Stimulated activated CD8-positive, alpha-beta memory T cell treated with anti-CD3 and anti-CD28 coated beads, Interleukin-15, amount 100 ng/mL, for 24 hours (primary cell): ENCODE data around the gene ARL2BP.

Experiments used
- DNase-seq: peaks from one replicate; pipeline ENCODE4 v3.0.0-alpha.2; 2020; ENCODE audit warnings: low read depth

Gene ARL2BP

DNA sequence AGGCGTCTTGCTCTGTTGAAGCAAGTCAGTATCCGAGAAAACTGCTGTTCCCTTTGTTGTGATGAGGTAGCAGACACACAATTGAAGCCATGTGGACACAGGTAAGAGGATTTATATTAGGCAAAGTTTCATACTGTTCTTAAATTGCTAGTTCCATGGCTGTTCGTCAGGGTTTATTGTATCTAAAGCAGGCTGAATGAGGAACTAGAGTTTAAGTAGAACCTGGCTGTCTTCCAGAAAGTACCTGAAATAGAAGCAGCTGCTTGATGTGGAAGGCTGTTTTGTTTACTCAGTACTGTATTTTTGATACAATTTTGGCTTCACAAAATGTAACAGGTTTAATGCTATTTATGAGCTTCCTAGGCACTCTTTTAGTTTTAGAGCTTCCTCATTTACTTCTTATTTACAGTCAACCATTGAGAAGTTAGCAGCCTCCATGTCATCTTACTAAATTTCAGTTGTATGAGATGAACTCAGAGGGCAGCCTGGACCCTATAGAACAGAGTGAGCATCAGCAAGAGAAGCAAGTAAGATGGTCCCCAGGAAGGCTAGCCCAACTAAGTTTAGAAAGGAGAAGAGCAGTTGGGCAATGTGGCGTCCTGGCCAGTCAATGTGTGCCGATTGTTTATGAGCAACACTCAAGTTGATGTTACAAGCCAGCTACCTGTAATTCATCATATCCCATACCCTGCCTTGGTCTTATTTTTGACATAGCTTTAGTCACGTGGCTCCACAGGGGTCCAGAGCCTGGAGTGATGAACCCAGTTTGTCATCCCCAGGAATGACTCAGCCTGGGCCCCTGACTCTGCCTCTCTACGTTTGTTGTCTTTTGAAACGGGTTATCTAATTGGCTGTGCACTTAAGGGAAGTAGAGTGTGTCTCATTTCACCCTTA, 9.7 kb upstream of the ARL2BP start:
- DNase-seq, result no peak

DNA sequence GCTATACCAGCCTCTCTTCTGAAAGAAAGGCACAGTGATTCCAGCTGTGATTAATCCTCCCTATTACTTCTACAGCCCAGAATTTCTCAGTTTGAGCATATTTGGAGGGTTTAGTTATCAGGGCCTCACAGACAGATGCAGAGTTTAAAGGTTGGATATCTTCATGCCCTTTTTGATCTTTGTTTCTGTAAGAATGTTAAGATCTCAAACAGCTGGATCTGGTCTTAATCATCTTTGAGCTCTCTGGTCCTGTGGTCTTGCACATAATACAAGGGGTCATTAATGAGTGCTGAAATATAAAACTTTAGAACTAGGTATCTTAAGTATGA, 9.1 kb upstream of the ARL2BP start:
- DNase-seq, result no peak

DNA sequence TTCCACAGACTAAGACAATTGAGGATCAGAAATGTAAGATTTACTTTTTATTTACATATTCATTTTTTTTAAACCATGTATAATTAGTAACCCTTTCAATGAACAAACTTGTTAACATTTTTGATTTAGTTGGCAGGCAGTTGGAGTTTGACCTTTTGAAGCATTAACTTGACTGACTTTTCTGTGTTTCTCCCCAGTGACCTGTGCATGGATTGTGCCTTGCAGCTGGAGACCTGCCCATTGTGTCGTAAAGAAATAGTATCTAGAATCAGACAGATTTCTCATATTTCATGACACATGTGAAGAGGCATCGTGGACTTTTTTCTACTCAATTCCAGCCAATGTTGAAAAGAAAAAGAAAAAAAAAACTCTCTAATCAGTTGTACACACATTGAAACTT, 6.4 kb upstream of the ARL2BP start:
- no peak for DNase-seq

DNA sequence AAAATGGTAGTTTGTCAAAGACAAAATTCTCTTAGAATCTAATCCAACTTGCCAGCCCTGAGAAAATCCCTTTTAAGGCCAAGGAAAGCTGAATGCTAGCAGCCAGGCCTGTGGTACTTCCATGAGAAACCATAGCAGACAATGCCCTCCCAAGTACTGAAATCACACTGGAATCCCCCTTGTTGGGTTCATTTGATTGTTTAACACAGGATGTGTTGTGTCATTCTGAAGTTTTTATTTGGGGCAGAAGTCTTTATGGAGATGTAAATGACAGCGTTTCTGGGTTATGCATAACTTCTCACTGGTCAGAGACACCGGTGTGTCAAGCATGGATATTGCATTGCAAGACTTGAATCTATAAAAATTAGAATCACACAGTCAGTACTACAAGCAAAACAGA, 6.0 kb upstream of the ARL2BP start:
- DNase-seq, result no peak

DNA sequence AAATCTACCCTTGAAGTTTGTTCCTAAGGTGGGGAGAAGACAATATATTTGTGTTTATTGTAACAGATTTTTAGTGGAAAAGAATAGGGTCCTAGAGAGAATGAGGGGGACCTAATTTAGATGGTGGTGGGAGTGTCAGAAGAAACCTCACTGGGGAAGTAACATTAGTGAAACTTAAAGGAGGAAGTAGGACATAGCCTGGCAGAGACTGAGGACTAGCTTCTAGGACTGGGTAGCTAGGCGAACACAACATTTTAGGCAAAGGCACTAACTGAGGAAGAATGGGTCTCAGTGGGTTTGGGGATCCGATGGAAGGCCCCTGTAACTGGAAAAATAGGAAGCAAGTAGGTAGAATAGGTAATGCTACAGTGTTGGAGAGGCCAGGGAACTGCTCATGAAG, 4.2 kb upstream of the ARL2BP start:
- no peak for DNase-seq

DNA sequence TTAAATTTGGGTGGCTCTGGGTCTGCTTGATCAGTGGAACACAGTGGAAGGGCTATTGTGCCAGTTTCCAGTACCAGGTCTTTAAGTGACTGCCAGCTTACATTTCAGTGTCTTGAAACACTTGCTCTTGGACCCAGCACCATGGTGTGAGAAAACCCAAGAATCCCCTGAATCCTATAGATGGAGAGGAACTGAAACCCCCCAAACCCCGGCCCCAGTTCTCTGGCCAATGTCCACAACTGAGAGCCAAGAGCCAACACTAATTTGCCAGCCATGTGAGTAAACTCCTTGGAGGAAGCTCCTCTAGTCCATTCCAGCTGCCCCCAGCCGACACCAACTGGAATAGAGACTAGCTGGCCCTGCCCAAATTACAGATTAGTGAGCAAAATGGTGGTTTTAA, 2.4 kb upstream of the ARL2BP start:
- DNase-seq, result no peak

DNA sequence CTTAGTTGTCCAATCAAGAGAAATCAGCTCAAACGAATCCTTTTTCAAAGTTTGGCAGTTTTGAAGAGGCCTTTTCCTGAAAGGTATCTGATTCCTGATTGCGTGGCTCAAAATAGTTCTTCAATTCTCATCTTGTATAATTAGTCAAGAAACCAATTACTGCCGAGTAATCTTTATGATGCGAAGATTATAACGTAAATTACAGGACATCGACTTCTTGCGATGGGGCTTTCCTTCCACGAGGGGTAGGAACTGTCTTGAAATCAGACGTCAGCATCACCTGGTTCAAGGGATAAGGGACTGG, 644 bp upstream of the ARL2BP start:
- DNase-seq, result no peak

DNA sequence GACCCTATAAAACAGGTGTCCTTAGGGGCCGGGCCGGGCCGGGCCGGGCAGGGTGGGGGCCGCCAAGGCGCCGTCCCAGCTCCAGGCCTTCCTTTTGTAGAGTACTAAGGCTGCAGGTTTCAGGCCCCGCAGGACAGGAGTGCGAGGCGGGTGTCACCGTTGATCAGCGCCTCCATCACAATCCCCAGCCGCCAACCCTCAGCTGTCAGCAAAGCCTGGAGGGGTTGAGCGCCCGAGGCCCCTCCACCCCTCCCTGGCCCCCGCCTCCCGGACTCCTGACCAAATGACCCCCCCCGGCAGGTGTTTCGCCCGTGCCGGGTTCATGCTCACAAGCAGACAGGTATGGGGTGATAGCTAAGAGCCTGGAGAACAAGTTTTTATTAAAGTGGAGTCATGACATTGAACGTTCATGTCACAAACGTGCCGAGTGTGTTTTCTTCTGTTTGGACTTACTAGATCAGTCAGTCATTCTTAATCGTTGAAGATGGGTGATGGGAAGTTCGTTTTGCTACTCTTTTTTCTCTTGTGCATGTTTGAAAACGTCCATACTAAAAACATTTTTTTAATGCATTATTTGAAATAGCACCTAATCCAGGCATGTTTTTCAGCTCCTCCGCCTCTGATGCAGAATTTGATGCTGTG, 534 bp downstream of the ARL2BP start:
- no peak for DNase-seq

DNA sequence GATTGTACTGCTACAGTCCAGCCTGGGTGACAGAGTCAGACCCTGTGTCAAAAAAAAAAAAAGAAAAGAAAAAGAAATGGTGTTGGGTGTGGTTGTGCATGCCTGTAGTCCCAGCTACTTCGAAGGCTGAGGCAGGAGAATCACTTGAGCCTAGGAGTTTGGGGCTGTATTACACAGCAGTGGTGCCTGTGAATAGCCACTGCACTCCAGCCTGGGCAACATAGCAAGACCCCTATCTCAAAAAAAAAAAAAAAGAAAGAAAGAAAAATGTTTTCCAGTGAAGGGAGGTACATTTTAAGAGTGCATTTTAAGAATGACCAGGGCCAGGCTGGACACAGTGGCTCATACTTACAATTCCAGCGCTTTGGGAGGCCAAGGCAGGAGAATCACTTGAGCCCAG, 6.3 kb downstream of the ARL2BP start:
- DNase-seq, result no peak

DNA sequence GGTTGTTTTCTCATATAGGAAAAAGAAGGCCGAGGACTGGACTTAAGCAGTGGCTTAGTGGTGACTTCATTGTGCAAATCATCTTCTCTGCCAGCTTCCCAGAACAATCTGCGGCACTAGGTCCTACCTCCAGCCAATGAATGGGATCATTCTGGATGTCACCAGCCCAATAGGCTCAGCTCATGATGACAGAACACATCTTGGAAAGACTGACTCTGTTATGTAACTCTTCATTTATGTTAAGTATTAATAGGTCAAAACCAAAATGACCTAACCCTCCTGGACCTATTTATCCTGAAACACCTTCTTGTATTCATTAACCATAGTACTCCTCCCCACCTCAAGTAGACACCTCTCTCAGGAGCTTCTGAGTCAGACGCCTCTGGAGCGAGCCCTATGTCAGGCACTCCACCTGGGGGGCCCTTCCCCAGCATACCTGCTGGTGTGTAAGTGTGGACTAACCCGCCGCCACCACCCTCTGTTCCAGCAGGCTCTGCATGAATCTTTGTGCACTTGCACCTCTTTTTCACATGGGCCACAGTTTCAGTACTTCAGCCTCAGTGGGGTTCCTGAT, 7.2 kb downstream of the ARL2BP start:
- DNase-seq, result no peak

DNA sequence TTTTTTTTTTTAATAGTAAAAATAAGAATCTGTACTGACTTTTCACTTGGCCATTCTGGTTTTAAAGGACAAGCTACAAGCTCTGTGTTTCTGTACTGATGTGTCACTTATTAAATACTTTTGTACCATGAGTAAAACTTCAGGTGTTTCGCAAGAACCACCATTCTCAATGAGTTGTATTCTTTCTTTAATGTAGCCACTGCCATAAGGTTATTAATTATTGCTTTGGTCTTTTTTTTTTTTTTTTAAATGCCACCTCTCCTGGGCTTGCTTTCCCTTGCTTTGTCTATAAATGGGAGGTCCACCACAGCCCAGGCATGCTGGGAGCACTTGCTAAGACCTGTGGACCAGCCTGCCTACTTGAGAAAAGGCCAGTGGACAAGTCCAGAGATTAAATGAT, 8.4 kb downstream of the ARL2BP start:
- DNase-seq, result no peak

DNA sequence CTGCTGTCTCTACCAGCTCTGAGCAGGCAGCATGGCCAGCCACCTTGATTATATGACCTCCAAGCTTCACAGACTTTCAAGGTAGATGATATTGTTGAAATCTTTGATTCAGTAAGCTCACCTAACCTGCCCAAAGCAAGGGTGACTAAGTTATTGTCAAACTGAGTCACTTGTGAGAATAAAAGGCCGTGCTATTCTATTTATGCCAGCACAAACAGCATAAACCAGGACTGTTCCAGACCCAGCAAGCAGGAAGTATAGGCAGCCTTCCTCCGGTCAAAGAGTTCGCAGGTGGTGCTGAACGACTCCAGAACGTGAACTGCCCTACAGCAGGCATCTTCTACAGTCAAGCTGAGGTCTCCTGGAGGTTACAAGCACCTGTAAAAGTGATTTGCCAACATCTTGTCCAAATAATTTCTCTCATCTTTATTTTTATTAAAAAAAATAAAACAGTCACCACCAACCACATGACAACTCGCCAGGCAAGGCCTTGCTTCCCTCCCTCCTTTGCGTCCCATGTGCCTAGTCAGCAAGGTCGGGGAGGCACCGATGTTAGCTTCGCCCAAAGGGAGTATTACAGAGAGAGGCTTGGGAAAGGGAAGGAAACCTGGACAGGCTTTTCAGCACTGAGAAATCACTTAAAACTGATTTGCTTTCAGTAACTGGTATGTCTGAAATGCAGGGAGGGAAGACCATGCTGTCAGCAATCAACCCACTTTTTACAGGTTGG, 10.8 kb downstream of the ARL2BP start:
- no peak for DNase-seq

DNA sequence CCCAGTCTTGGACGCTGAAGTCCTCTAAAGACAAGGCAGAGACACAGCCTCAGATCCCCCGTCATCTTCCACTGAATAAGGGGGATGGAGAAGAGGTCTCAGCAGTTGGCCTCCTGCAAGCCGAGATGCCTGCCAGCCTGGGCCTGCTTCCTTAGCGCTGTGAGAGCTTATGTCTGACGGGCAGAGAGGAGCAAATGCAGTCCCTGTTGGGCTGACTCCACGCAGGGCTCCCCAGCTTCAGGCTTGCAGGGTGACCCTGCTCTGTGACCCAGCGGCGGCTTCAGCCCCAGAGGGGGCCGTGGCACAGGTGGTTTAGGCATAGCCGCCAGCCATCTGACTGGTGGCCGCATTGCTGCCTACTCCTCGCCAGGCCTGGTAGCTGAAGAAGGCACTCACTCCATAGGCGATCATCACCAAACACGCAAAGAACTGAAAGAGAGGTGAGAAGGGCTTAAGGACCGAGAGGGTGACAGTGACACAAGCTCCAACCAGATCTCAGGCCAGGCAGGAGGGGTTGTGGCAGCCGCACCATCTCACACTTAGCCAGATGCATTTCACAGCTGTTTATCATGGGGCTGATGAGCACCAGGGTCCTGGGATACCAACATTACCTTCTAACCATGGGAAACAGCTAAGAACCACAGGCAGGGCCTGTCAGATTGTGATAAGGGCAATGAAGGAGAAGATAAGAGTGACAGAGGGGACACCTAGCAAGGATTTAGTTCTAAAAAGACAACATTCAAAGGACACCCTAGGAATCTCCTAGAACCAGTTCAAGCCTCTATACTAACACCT, 11.7 kb downstream of the ARL2BP start:
- DNase-seq, result no peak

DNA sequence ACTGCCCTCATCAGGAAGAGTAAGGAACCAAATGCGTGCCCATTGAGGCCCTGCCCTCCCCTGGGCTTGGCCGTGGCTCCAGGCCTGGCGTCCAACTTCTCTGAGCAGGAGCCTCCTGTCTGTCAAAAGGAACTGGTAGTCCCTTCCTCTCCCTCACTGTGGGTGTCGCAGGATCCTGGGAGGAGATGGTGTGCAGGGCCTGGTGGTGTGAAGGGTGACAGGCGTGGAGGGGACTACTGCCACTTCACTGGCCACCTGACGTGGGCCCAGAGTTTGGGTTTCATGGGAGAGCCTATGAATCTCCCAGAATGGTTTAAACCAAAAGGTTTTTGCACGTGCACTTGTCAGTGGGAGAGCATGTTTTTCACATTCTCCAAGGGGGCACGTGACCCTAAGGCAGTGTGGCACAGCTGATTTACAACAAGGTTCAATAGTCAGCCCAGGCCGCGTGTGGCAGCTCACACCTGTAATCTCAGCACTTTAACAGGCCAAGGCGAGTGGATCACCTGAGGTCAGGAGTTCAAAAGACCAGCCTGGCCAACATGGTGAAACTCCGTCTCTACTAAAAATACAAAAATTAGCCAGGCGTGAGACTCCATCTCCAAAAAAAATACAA, 12.5 kb downstream of the ARL2BP start:
- DNase-seq, result no peak

DNA sequence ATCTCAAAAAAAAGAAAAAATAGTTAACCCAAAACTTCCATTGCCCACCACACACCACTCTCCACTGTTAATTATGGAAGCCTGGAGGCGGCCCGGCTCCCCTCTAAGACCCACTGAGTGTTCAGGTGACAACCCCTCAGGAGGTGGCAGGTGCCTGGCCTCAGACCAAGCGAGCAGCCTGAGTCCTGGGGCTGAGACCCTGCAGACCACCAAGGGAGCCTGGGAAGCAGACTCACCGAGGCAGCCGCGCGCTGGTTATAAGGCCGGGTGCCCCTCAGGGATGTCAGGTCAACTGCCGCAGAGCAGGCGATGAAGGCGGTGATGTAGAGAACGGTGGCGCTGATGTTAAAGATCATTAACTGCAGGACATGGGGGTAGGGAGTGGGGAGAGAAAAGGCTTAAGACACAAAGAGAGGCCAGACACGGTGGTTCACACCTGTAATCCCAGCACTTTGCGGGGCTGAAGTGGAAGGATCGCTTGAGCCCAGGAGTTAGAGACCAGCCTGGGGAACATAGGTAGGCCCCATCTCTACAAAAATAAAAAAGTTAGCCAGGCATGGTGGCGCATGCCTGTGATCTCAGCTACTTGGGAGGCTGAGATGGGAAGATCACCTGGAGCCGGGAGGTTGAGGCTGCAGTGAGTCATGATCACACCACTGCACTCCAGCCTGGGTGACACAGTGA, 13.3 kb downstream of the ARL2BP start:
- DNase-seq, result no peak

DNA sequence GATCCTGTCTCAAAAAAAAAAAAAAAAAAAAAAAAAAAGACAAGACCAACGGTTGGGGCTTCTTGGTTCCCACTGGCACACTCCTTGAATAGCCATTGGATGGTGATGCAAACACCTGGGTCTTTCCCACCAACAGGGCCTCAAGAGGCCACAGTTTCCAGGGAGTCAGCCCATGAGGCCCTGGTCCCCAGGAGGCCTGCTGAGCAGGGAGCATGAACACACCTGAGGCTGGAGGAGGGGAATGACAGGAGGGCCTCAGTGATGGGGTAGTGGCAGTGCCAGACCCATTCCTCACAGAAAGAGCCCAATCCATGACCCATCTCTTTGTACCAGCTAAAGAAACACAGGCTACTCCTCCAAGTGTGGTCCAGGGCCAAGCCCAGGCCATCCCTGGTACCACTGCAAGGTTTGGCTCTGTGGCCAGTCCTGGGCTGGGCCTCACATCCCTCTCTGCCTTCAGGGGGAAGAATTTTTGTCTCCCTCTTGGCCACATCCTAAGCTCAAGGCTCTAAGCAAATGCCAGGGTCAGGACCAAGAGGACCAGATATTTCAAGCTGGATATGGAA, 13.9 kb downstream of the ARL2BP start:
- DNase-seq, result no peak

DNA sequence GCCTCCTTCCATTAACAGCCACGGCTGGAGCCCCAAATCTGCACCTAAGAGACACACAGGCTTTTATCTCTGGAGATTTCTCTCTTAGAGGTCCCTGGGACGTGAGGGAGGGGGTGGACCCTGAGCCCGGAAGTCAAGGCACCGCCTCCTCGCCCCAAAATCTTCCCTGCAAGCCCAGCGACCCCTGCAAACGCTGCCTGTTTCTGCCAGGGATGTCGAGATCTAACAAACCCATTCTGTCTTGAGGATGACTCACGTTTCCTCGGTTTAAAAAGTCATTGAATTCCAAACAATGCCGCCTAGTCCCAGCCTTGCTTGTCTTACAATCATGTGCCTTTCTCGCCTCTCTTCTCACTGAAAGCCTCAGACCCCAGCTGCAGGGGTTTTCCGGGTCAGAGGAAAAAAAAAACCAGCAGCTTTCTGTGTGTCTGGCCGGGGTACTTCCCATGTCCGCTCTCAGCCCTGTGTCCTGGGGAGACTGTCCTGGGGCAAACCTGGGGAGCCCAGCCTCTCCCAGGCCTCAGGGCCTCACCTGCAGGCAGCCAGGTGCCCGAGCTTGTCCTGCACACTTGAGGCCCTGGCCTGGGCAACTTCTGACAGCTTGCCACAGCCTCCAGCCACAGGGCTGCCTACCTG, 15.4 kb downstream of the ARL2BP start:
- no peak for DNase-seq

DNA sequence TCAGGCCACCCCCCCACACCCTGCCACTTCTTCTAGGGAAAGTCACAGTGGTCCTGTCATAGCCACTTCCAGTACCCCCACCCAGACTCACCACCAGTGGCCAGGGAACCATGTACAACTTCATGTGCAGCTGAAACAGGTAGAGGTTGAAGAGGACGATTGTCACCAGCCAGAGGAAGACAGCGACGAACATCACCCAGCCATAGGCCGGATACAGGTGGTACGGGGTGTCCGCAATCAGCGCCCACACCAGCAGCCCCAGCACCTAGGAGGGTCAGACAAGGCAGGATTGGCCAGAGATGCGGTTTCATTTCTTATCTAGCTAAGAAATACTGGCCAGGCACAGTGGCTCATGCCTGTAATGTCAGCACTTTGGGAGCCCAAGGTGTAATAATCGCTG, 16.7 kb downstream of the ARL2BP start:
- DNase-seq, result no peak

DNA sequence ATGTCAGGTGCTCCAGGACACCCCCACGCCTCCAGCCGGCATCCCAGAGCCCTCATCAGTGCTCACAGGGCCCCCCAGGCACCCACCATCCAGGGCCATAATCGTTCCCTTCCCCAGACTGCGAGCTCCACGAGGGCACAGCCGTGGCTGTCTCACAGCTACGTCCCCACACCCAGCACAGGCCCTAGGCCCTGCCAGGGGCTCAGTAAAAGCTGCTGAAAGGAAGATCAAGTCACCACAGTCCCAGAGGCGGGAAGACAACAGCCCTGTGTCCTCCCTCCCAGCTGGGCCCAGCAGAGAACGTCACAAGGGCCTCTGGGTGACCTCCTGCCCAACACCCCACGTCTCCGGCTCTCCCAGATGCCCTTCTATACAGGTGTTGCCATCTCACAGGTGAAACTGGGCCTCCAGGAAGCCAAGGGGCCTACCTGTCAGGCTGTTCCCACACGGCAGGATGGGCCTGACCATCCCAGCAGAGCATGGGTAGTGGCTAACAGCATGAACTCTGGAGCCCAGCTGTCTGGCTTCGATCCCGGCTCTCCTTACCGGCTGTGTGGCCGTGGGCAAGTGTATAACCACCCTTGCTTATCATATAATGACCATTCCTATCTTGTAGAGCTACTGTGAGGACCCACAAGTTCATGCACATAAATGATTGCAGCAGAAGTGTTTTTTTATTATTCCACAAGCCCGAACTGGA, 17.9 kb downstream of the ARL2BP start:
- DNase-seq, result no peak
